Stimulated activated CD8-positive, alpha-beta memory T cell treated with anti-CD3 and anti-CD28 coated beads, Interleukin-12 subunit alpha, Interleukin-12 subunit beta, amount 100 ng/mL, for 1 hour (primary cell): ENCODE results near the gene GTF3C5.
"Not testable (repeated sequence)": the region's sequence is repeated elsewhere in the genome, so short reads cannot be mapped to it uniquely, and the experiment has no call there.

Experiments
- DNase-seq: peaks from one replicate; pipeline ENCODE4 v3.0.0-alpha.2; 2020; ENCODE audit warnings: low read depth

The GTF3C5 gene

GRCh38 chr9:133028221-133028620 is 2.6 kb upstream of the GTF3C5 start:
- DNase-seq: no peak

GRCh38 chr9:133029994-133030316 is 842 bp upstream of the GTF3C5 start:
- no peak for DNase-seq

GRCh38 chr9:133031130-133031422 is 279 bp downstream of the GTF3C5 start:
- no peak for DNase-seq

- DNase-seq: no peak
These were observed 707 bp downstream of the GTF3C5 start for GRCh38 chr9:133031496-133031911.

- DNase-seq: no peak
These were observed 1.4 kb downstream of the GTF3C5 start for GRCh38 chr9:133032171-133032570.

GRCh38 chr9:133035669-133036068 is 4.9 kb downstream of the GTF3C5 start:
- DNase-seq: no peak

GRCh38 chr9:133037775-133038515 is 7.1 kb downstream of the GTF3C5 start:
- DNase-seq: no peak

GRCh38 chr9:133040892-133041479 is 10.2 kb downstream of the GTF3C5 start:
- DNase-seq: not testable (repeated sequence)

GRCh38 chr9:133041958-133042357 is 11.2 kb downstream of the GTF3C5 start:
- DNase-seq: no peak

GRCh38 chr9:133042676-133043075 is 11.9 kb downstream of the GTF3C5 start:
- no peak for DNase-seq

- no peak for DNase-seq
These were observed 12.7 kb downstream of the GTF3C5 start for GRCh38 chr9:133043449-133044035.

GRCh38 chr9:133044125-133044524 is 13.3 kb downstream of the GTF3C5 start:
- no peak for DNase-seq

GRCh38 chr9:133044661-133045060 is 13.9 kb downstream of the GTF3C5 start:
- no peak for DNase-seq

- DNase-seq: no peak
These were observed 14.3 kb downstream of the GTF3C5 start for GRCh38 chr9:133045132-133045531.

GRCh38 chr9:133046196-133046899 is 15.6 kb downstream of the GTF3C5 start:
- no peak for DNase-seq

- DNase-seq: no peak
These were observed 16.1 kb downstream of the GTF3C5 start for GRCh38 chr9:133046900-133047295.

GRCh38 chr9:133048595-133048994 is 17.8 kb downstream of the GTF3C5 start:
- no peak for DNase-seq

- DNase-seq: no peak
These were observed 18.2 kb downstream of the GTF3C5 start for GRCh38 chr9:133049043-133049442.

GRCh38 chr9:133050142-133050541 is 19.3 kb downstream of the GTF3C5 start:
- no peak for DNase-seq

GRCh38 chr9:133050781-133051180 is 20.0 kb downstream of the GTF3C5 start:
- no peak for DNase-seq

GRCh38 chr9:133051281-133051900 is 20.6 kb downstream of the GTF3C5 start:
- no peak for DNase-seq

- no peak for DNase-seq
These were observed 21.3 kb downstream of the GTF3C5 start for GRCh38 chr9:133051966-133052539.
